ENCODE results near the gene TMEM258. TPM values are rescaled to one million over a fixed set of nuclear protein-coding genes. Genes with fewer than 3 reads are reported as not detected.

The TMEM258 gene
- total RNA-seq, 1 donor = 76.4 TPM

- no peak for TF ChIP-seq CTCF (IDR thresholded peaks at IDR 0.05; ENCODE audit: insufficient read depth, low read depth, low read length)
- H3K4me3 ChIP-seq (ENCODE audit: low read depth, low read length) = no peak overlapping the region
- DNase-seq (ENCODE audit: low read depth) = no peak
These were observed 31.5 kb downstream of the TMEM258 start for GRCh38 chr11:61760946-61761345.

GRCh38 chr11:61757213-61757862, 35.1 kb downstream of the TMEM258 start:
- no peak for DNase-seq (ENCODE audit: low read depth)
- H3K4me3 ChIP-seq (ENCODE audit: low read depth, low read length) = no peak overlapping the region
- TF ChIP-seq CTCF (IDR thresholded peaks at IDR 0.05; ENCODE audit: insufficient read depth, low read depth, low read length) = no peak

GRCh38 chr11:61756452-61757212, 35.8 kb downstream of the TMEM258 start:
- no peak overlapping the region for H3K4me3 ChIP-seq (ENCODE audit: low read depth, low read length)
- no peak for TF ChIP-seq CTCF (IDR thresholded peaks at IDR 0.05; ENCODE audit: insufficient read depth, low read depth, low read length)
- peak; percentile 57 for DNase-seq (ENCODE audit: low read depth)

GRCh38 chr11:61756147-61756451, 36.3 kb downstream of the TMEM258 start:
- no peak overlapping the region for H3K4me3 ChIP-seq (ENCODE audit: low read depth, low read length)
- TF ChIP-seq CTCF (IDR thresholded peaks at IDR 0.05; ENCODE audit: insufficient read depth, low read depth, low read length) = no peak
- no peak for DNase-seq (ENCODE audit: low read depth)

- H3K4me3 ChIP-seq (ENCODE audit: low read depth, low read length) = peak overlapping the region; percentile 78
- DNase-seq (ENCODE audit: low read depth) = peak; percentile 87
- no peak for TF ChIP-seq CTCF (IDR thresholded peaks at IDR 0.05; ENCODE audit: insufficient read depth, low read depth, low read length)
These were observed 37.6 kb downstream of the TMEM258 start for GRCh38 chr11:61754534-61755482.

- no peak for DNase-seq (ENCODE audit: low read depth)
- no peak for TF ChIP-seq CTCF (IDR thresholded peaks at IDR 0.05; ENCODE audit: insufficient read depth, low read depth, low read length)
- peak overlapping the region; percentile 78 for H3K4me3 ChIP-seq (ENCODE audit: low read depth, low read length)
These were observed 38.7 kb downstream of the TMEM258 start for GRCh38 chr11:61753672-61754071.

Measured in fibroblast of villous mesenchyme (primary cell).